Measurements from ENCODE around the gene NEO1.

- TF ChIP-seq CTCF (IDR thresholded peaks at IDR 0.05; ENCODE audit: poor library complexity, severe bottlenecking) (no peak), EZH2 (IDR thresholded peaks at IDR 0.05; ENCODE audit: borderline replicate concordance, insufficient read depth, low read length, poor library complexity, severe bottlenecking) (no peak)
Measured at GRCh38 chr15:73022161-73022560, 30.1 kb upstream of the NEO1 start.

Measured in neural cell (in vitro differentiated cells).